GM23248 (cell line): ENCODE results near the gene BLACAT1.

Experiments used
- EZH2 ChIP-seq: fragments of 200-600 bp; sonication (generic); IDR thresholded peaks from 2 replicates; pipeline ENCODE4 v1.6.1; 2018; ENCODE audit warnings: antibody characterized with exemption, mild to moderate bottlenecking; ENCODE audit not compliant: insufficient read depth, poor library complexity, severe bottlenecking
- EZH2phosphoT487 ChIP-seq: fragments of 200-600 bp; sonication (generic); IDR thresholded peaks from 2 replicates; pipeline ENCODE4 v1.6.1; 2018; ENCODE audit warnings: antibody characterized with exemption, moderate library complexity, mild to moderate bottlenecking, low read depth; ENCODE audit not compliant: insufficient read depth

DNA sequence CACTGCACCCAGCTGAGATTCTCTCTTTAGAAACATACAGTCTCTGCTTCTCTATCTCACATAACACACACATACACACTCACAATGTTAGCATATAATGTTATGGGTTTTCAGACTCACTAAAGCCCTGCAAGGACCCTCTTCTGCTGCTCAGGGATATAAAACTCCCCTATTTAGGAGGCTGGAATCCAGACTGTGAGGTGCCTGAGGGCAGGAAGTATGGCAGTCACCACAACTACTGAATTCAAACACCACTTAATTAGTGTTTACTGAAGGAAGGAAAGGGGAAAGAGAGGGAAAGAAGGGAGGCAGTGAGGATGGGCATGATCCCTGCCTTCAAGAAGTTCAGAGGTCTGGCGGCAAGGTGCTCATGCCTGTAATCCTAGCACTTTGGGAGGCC lies 40.8 kb upstream of the BLACAT1 start:
- TF ChIP-seq EZH2 (no peak), EZH2phosphoT487 (no peak)
